NCI-H2227 treated with DMSO at 0.1 percent for 48 hours (cell line): ENCODE results near the gene GALNT15.

Source experiments
- DNase-seq: peaks from one replicate; lab custom pipeline; 2025; lab: John Stamatoyannopoulos, UW

The GALNT15 gene

DNA sequence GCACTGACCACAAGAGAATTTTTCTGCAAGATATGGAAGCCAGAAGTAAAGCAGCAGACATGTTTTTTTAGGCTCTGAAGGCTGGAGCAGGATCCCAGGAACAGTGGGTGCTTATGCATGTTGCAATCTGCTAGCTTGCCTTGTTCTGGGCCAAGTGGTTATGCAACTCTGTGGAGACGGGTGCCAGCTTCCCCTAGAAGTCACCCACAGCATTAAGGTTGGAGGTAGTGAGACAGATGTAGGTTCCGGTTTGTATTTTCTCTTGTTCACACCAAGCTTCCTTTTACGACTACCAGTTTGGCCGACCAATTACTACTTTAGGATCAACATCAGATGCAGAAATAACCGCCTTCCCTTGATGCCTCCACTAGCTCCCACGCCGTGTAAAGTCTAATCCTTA is 79.1 kb downstream of the GALNT15 start:
- no peak for DNase-seq

DNA sequence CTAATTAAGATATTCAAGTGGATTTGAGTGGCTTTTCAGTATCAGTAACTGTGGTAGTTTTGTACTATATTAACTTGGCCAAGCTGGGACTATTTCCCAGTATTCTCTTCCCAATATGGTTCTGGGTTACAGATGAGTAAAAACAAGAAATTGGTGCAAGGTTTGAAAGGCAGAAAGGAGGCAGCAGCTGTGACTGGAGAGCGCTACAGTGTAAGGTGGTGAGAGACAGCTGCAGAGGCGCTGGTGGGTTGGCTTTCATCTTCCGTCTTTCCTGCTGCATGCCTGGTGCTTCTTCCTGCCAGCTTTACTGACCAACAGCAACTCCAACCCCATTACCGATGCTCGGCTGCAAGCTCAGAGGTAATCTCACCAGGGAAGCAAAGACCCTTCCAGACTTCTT is 80.4 kb downstream of the GALNT15 start:
- peak; percentile 56 for DNase-seq

DNA sequence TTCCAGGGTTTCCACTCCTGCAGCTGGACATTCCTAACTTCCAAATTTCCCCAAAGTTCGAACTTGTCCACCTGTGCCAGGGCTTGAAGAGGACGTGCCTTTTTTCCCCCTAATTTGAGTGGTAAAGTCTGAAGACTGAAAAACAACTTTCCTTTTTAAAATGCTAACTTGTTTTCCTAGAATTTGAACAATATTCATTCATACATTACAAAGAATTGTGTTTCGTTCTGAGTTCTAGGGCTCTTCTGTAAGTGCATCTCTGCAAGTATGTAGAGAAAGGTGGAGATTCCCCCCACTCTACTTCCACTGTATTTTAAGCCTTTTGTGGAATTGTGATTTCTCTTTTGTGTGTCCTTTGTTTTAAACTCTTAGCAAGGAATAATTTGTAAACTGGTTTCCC is 80.8 kb downstream of the GALNT15 start:
- peak; percentile 68 for DNase-seq

DNA sequence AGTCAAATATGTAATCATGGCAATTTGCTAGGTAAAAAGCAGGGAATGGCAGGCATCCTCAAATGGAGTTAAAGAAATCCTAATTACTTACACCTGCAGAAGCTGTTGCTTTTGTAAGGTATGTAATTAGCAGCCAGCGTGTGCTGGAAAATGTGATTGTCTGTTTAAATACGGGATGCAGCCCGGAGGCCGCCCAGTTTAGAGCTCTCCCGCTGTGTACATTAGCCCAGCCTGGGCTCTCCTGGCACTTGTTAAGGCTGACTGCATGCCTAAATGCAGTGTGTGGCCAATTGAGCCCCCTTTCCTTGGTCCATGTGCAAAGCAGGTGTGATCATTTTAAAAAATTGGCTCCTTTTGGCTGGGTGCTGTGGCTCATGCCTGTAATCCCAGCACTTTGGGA is 81.2 kb downstream of the GALNT15 start:
- DNase-seq, result peak; percentile 68

DNA sequence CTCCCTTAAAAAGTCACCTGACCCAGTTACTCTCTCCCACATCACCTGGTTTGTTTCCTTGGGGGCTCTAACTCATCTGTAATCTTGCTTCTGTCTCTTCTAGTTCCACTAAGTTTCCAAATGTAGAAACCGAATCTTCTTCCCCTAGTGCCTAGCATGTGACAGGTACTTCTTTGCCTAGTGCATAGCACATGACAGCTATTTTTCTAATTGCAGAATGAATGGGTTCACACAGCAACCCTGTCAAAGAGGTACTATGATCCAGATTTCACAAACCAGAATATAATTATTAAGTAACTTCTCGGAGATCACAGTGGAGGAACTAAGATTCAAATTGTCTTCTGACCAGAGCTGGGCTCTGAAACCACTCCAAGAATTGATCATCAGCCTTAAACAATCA is 82.8 kb downstream of the GALNT15 start:
- no peak for DNase-seq

DNA sequence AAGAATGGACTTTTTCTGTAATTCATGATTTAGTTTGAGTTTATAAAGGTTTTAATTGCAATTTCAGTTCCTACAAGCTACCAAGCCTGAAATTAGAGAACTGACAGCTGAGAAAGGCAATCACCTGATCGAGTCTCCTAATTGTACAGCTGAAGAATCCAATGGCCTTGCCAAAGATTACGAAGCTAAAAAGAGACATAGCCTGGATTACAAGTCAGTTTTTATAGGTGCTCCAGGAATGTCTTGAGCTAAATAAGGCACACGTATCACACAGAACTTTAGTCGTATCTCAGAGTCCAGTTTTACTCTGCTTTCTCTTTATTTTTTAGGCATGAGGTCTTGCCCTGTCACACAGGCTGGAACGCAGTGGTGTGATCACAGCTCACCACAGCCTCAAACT is 83.7 kb downstream of the GALNT15 start:
- DNase-seq, result no peak

DNA sequence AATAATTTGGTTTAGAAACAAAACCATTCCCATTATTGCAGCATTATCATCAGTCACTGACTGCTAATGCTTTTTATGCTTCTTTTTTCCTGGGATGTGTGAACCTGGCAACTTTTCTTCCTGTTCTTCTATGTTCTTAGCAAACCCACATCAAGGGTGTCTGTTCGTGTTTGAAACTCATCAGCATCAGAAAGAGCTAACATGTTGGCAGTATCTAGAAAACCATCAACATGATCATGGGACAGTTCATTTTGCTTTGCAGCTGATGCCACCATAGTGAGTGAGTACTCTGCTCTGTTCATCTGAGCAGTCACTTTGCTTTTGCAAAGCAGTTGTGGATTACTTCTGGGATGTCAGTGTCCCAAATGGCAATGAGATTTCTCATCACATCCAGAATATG is 84.4 kb downstream of the GALNT15 start:
- no peak for DNase-seq

DNA sequence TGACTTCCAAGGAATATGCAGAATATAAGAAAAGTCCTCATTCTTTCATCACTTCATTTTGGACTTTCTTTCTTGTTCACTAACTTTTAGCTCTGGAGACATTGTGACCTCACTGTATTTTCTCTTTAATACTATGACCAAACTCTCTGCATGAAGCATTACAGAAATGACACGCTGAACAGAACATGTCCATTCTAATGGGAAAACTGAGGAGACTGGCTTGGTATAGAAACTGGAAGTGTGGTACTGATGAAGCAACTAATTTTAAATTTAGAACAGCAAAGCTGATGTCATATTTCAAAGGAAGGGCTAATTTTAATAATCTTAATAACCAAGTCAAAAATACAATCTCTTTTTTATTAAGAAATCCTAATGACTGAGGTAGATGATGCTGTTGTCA is 85.6 kb downstream of the GALNT15 start:
- no peak for DNase-seq

DNA sequence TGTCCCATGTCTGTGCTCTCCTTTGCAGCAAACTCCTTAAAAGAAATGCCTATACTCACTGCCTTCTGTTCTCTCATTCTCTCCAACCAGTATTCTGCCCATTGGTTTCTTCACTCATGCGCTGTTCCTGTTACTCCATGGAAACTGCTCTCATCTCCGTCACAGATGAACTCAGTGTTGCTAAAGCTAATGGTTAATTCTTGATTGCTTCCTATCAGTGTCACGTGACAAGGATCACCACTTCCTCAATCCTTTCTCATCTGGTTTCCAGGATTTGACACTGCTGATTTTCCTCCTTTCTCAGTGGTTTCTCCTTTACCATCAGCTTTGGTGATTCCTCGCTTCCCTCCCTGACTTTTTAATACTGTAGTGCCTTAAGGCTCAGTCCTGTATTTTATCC is 87.7 kb downstream of the GALNT15 start:
- DNase-seq, result no peak

DNA sequence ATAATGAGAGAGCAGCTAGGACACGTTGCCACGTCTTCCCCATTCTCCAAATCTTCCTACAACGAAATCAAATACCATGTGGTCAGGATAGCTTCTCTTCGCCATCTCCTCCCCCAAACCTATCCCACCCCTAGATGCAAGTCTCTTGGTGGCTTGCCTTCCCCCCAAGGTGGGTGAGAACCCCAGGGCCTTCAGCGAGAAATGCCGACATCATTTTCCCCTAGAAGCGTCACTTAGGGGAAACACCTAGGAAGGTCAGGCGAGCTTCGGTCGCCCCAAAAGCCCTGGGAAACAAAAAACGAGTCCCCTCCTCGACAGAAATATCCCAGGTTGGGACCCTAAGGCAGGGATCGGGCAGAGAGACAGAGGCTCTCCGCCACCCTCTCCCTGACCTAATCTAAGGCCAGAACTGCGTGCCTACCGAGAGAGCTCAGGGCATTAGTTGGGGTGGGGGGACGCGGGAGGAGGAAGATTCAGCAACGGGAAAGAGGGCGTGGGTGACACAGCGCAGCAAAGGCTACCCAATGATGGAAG is 89.8 kb downstream of the GALNT15 start:
- DNase-seq, result no peak

DNA sequence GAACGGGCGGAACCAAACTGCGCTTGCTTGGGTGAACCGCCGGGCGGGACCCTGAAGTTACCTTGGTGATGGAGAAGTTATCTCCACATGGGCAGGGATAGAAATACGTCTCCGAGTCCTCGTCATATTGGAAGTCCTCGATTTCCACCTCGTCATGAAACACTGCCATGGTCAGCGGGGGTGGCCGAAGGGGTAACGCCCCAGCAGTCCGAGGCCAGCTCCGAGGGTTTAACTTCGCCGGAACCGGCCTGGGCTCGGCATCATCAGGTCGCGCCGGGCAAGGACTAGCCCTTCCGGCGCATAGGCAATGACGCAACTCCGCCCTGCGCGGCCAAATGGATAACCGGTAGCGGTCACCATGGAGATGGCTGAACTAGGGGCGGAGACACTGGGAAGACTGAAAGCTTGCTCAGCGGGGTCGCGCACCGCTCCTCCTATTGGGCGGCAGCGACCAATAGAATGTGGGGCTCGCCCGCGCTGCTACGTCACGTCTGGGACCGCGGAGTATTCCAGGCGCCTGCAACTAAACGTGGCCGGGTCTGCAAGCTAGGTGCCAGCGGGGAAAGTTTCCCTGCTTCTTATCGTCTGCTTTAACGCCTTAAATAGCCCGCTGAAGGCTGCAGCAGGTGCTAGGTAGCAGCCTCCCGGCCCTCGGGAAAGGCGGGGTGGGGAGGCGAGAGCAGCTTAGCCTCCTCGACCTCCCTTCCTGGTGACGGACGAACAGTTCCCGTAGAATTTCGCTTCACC is 90.4 kb downstream of the GALNT15 start, which contains the start of the genes DPH3 and OXNAD1:
DPH3 (minus strand) TSS at position 236 of the 747 bp plus-strand sequence; CDS start at position 169, 67 bp downstream.
OXNAD1 (plus strand) TSS at position 505 of the 747 bp plus-strand sequence. CDS start 5,741 bp downstream, outside the sequence.
- DNase-seq, result peak; percentile 95

DNA sequence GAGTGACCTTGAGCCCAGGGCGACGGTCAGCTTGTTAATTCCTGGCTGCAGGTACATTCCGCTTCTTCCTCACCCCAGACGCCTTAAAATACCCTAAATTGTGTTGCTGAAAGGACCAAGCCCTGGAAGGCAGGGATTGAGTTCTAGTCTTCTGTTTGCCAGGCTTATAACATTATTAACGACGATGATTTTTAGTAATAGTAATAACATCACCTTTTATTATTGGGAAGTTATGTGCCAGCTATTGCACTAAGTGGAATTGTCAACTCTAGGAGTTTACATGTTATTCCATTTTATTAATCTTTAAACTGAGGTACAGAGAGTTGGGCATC is 90.9 kb downstream of the GALNT15 start:
- no peak for DNase-seq

DNA sequence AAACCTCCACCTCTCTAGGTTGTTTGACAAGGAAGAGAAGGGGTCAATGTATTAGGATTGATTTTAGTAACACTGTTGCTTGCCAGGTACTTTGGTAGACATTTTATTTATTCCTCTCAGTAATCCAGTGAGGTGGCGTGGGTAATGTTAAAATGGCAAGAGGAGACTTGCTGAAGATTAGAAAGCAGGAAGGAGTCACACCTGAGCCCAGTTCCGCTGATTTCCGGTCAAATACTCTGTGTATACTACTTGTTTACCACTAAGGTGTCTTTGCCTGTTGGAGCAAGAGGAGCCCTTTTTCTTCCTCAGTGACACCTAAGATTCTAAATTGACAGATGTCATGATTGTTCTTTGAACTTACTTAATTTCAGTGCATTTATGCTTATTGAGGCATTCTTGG is 92.2 kb downstream of the GALNT15 start:
- DNase-seq, result no peak

DNA sequence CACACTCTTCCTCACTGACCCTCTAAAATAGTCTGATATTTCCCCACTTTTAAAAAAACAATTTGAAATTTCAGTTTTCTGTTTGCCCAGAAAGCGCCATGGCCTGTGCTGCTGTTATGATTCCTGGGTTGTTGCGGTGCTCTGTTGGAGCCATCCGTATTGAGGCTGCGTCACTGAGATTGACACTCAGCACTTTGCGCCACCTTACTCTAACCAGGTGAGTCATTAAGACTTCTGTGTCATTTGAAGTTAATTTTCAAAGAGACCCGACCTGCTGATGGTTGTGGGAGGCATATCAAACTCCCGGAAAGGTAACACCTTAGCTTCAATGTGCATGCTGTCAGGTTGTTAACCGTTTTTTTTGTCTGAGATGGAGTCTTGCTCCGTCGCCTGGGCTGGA is 96.4 kb downstream of the GALNT15 start:
- DNase-seq, result no peak

DNA sequence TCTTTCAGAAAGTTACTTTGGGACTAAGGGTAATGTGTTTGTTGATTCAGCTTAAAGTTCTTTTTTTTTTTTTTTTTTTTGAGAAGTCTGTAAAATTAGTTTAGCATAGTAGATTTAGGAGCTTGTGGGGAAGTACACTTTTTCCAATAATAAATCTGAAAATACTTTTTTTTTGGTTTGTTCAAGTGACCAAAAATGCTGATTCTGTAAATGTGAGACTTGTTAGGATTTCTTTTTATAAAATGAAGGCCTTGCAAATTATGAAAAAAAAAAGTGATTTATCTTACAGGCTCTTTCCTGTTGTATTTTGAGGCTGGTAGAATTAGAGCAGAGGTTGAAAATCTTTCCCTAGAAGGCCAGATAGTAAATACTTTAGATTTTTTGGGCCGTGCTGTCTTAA is 98.1 kb downstream of the GALNT15 start:
- no peak for DNase-seq

DNA sequence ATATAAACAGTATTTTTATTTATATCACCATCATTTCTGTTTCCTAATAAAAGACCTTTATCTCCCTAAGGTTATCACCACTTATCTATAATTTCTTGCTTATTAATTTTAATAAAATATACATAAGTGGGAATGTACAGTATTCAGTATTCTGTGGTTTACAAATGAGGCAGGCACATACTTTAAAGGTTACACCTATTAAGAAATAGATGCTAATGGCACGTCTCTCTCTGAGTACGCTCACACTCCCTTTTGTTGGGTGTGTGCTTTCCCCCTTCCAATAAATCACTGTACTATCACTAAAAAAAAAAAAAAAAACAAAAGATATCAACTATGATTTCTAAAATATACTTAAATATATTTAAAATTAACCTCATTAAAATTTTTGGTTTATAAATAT is 99.4 kb downstream of the GALNT15 start:
- DNase-seq, result no peak

DNA sequence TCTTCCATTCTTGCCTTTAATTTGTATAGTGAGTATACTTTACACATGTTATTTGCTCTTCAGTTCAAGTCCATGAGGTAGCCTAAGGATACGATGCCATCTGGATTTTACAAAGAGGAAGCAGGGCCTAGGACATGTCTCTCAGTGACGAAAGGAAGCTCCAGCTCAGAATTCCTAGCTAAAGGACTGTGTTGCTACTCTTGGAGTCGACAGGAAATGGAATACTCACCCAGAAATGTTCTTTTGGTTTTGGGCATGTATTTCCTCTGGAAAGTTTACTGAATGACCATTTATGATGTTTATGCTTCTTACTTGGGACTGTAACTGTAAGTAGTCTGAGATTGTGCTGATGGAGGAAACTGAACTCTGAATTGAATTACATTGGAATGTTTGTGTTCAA is 103.0 kb downstream of the GALNT15 start:
- DNase-seq, result no peak

DNA sequence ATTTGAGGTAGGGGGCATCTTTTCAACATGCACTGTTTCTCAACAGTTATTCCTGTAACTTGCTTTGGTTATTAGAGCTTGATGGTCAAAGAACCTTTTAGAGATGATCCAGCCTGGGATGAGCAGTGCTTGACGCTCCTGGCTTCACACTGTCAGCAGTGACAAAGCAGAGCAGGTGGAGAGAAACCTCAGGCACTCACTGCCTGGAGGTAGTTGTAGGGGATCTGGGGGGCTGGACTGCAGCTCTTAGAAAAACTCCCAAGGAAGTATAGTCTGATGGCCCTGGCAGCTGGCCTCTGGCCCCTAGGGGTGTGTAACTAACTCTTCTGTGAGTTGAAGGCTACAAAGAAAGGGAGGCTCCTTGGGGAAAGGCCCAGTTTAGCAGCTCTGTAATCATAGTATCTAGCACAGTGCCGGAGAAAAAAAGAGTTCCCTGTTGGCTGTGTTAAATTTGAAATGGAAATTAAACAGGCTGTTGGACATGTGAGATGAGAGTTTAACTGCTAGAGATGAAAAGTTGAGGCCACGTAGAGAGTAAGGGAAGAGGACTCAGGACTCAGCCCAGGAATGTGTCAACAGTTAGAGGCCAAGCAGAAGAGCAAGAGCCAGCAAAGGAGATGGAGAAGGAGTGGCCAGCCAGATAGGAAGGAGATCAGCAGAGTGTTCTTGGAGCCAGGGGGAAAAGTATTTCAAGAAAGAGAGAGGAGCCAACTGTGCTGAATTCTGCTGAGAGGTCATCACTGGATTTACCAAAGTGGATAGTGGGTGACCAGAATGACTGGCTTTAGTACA is 104.7 kb downstream of the GALNT15 start:
- no peak for DNase-seq

DNA sequence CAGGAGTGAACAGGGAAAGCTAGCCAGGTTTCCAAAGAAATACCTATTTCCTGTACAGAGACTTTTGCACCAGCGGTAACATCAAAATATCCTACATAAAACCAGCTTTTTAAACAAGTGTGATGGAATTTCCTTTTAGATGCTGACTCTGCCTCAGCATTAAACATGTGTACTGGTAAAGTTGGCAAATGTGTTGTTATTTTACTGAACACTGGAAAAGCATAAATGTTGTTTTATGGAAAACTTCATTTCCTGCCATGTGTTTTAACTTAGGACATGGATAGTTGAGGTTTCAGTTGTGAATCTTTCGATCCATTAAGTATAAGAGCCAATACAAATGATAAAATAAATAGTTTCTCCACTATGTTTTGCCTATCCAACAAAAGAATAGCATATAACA is 106.2 kb downstream of the GALNT15 start:
- DNase-seq, result no peak
